ENCODE data around the gene ANKH.

Gene ANKH

GRCh38 chr5:14787801-14788579 lies 83.6 kb downstream of the ANKH start:
- DNase-seq, result no peak

GRCh38 chr5:14783691-14784090 lies 87.9 kb downstream of the ANKH start:
- DNase-seq, result no peak

- DNase-seq, result no peak
These were observed 89.0 kb downstream of the ANKH start for GRCh38 chr5:14782591-14782990.

GRCh38 chr5:14781106-14781505 lies 90.5 kb downstream of the ANKH start:
- no peak for DNase-seq

- DNase-seq, result no peak
These were observed 91.6 kb downstream of the ANKH start for GRCh38 chr5:14779975-14780374.

GRCh38 chr5:14778792-14779070 lies 92.8 kb downstream of the ANKH start:
- DNase-seq, result no peak

GRCh38 chr5:14777932-14778791 lies 93.4 kb downstream of the ANKH start:
- no peak for DNase-seq

GRCh38 chr5:14777187-14777586 lies 94.4 kb downstream of the ANKH start:
- DNase-seq, result no peak

- no peak for DNase-seq
These were observed 95.0 kb downstream of the ANKH start for GRCh38 chr5:14776602-14777001.

GRCh38 chr5:14775857-14776256 lies 95.7 kb downstream of the ANKH start:
- no peak for DNase-seq

GRCh38 chr5:14773588-14773987 lies 98.0 kb downstream of the ANKH start:
- no peak for DNase-seq

GRCh38 chr5:14771972-14772371 lies 99.6 kb downstream of the ANKH start:
- no peak for DNase-seq

GRCh38 chr5:14771189-14771588 lies 100.4 kb downstream of the ANKH start:
- DNase-seq, result no peak

GRCh38 chr5:14768508-14769365 lies 102.8 kb downstream of the ANKH start:
- no peak for DNase-seq

GRCh38 chr5:14767735-14768507 lies 103.7 kb downstream of the ANKH start:
- DNase-seq, result no peak

GRCh38 chr5:14767053-14767452 lies 104.5 kb downstream of the ANKH start:
- no peak for DNase-seq

- DNase-seq, result no peak
These were observed 105.0 kb downstream of the ANKH start for GRCh38 chr5:14766584-14766983.

GRCh38 chr5:14765587-14765986 lies 106.0 kb downstream of the ANKH start:
- DNase-seq, result no peak

- no peak for DNase-seq
These were observed 108.9 kb downstream of the ANKH start for GRCh38 chr5:14762549-14763216.

GRCh38 chr5:14760548-14761002 lies 111.0 kb downstream of the ANKH start:
- DNase-seq, result no peak

GRCh38 chr5:14759744-14760547 lies 111.6 kb downstream of the ANKH start:
- no peak for DNase-seq
